22Rv1 (cell line): Measurements from ENCODE around the gene SEPTIN1.

Source experiments
- CTCF ChIP-seq: fragments of 450-650 bp; IDR thresholded peaks from 2 replicates; pipeline ENCODE4 v1.5.1; 2017; ENCODE audit warnings: mild to moderate bottlenecking
- ZFX ChIP-seq: fragments of 450-650 bp; IDR thresholded peaks from 2 replicates; pipeline ENCODE4 v1.6.1; 2017; ENCODE audit warnings: antibody characterized with exemption, borderline replicate concordance

- TF ChIP-seq CTCF (no peak), ZFX (no peak)
These were observed 33.4 kb downstream of the SEPTIN1 start for GRCh38 chr16:30348929-30349328.
